Body of pancreas (tissue), 4 donors: ENCODE measurements around the gene NFATC4. TPM values are rescaled to one million over a fixed set of nuclear protein-coding genes. Genes with fewer than 3 reads are reported as not detected.

ENCODE experiments used
- ATAC-seq: fragments of 150-250 bp; one replicate; pipeline ENCODE4 v1.9.1; 2016
- DNase-seq, 4 donors: peaks; one replicate each; pipeline ENCODE4 v3.0.0-alpha.2; 2019
- H3K27ac ChIP-seq, 4 donors: fragments of 200-600 bp; sonication (generic); 1 replicate in 3 of 4; 2 replicates in 1 of 4; pipeline versions ENCODE4 v1.5.1 to v1.6.1; 2016 to 2019; ENCODE audit warnings: mild to moderate bottlenecking in 1 of 4, mixed read lengths in 1 of 4, moderate library complexity in 1 of 4
- H3K27me3 ChIP-seq, 2 donors: fragments of 200-600 bp; sonication (generic); one replicate each; pipeline ENCODE4 v1.6.0; 2016; ENCODE audit warnings: mild to moderate bottlenecking in 1 of 2
- H3K36me3 ChIP-seq, 2 donors: fragments of 200-600 bp; sonication (generic); replicated peaks in 1 of 2; 2 replicates each; pipeline ENCODE4 v1.5.1; 2016; ENCODE audit warnings: low read depth in 2 of 2; ENCODE audit not compliant: insufficient read depth in 1 of 2
- H3K4me1 ChIP-seq: fragments of 200-600 bp; sonication (generic); one replicate; pipeline ENCODE4 v1.6.0; 2016
- H3K4me3 ChIP-seq, 2 donors: fragments of 200-600 bp; sonication (generic); 1 replicate in 1 of 2; 2 replicates in 1 of 2; pipeline ENCODE4 v1.5.1; 2016 to 2019
- H3K9me3 ChIP-seq, 3 donors: fragments of 200-600 bp; sonication (generic); 1 replicate in 2 of 3; 2 replicates in 1 of 3; pipeline ENCODE4 v1.5.1; 2016
- CTCF ChIP-seq, 7 experiments: fragments of 450-650 bp in 4 of 7; fragments of 200-600 bp in 3 of 7; sonication (generic) in 3 of 7; IDR thresholded peaks; one replicate each; pipeline ENCODE4 v1.5.1; 2016 to 2019; ENCODE audit warnings: antibody characterized with exemption in 7 of 7
- POLR2A ChIP-seq, 3 donors: fragments of 450-650 bp; IDR thresholded peaks; one replicate each; pipeline ENCODE4 v1.6.1; 2016; ENCODE audit warnings: antibody characterized with exemption in 3 of 3, mild to moderate bottlenecking in 2 of 3
- WGBS, 2 donors: methylation state at CpG; one replicate each; pipeline ENCODE4 v1.1.5; 2017; 5-methylcytosine and 5-hydroxymethylcytosine counted together
- intact Hi-C: fragments of 100-400 bp; cut with DNase I; formaldehyde crosslinking; loops from one replicate; pipeline ENCODE4 v1.15.1; 2023
- total RNA-seq, 2 donors: library from RNA; depleted of rRNA; stranded (reverse); fragments of >200 nt; gene quantifications; one replicate each; pipeline ENCODE4 v1.1.0, GENCODE V29; 2016

Gene NFATC4
- total RNA-seq, 2 donors from 2014 or later = 11.9 to 19.8 TPM

- 75 to 84% methylated on average over 2 to 3 of the region's 3 CpGs for WGBS, 2 donors
- Histone ChIP-seq H3K36me3 (no peaks in the 10 kb centered on the region), H3K4me1 (peaks cover 1% of the 10 kb centered on the region), H3K27ac (no peak overlapping the region), H3K27me3 (no peaks in the 10 kb centered on the region), H3K4me3 (no peak overlapping the region), H3K9me3 (no peaks in the 10 kb centered on the region)
- intact Hi-C loops = no loop called here
- no peak for DNase-seq
- ATAC-seq = no peak
- TF ChIP-seq CTCF (IDR thresholded peaks at IDR 0.05) (no peak), POLR2A (IDR thresholded peaks at IDR 0.05) (no peak)
These were observed 40.8 kb downstream of the NFATC4 start for GRCh38 chr14:24408764-24409163.

- TF ChIP-seq POLR2A (IDR thresholded peaks at IDR 0.05) = no peak
- TF ChIP-seq CTCF (IDR thresholded peaks at IDR 0.05) = no peak
- WGBS, 2 donors = 88 to 100% methylated on average over 2 to 6 of the region's 6 CpGs
- no peak for DNase-seq
- no peaks in the 10 kb centered on the region for H3K36me3 ChIP-seq
- no peak overlapping the region for H3K4me3 ChIP-seq
- H3K4me1 ChIP-seq = no peaks in the 10 kb centered on the region
- intact Hi-C loops = no loop called here
- ATAC-seq = no peak
- H3K9me3 ChIP-seq = no peaks in the 10 kb centered on the region
- no peak overlapping the region for H3K27ac ChIP-seq
- H3K27me3 ChIP-seq = no peaks in the 10 kb centered on the region
These were observed 41.2 kb downstream of the NFATC4 start for GRCh38 chr14:24409192-24409591.

- TF ChIP-seq POLR2A (IDR thresholded peaks at IDR 0.05) (no peak), CTCF (IDR thresholded peaks at IDR 0.05) (no peak)
- WGBS, 2 donors = 89 to 97% methylated on average over 6 to 10 of the region's 10 CpGs
- intact Hi-C loops = loop anchor here (5.0 kb wide), 1 partner anchor 38 kb away; no protein-coding TSS in a partner anchor
- no peaks in the 10 kb centered on the region for H3K36me3 ChIP-seq
- DNase-seq (no peak), ATAC-seq (no peak)
- no peaks in the 10 kb centered on the region for H3K9me3 ChIP-seq
- H3K4me1 ChIP-seq = no peaks in the 10 kb centered on the region
- no peak overlapping the region for H3K27ac ChIP-seq
- no peaks in the 10 kb centered on the region for H3K27me3 ChIP-seq
- no peak overlapping the region for H3K4me3 ChIP-seq
These were observed 42.0 kb downstream of the NFATC4 start for GRCh38 chr14:24409956-24410355.

- H3K9me3 ChIP-seq = no peaks in the 10 kb centered on the region
- TF ChIP-seq POLR2A (IDR thresholded peaks at IDR 0.05) = no peak
- peak; percentile 22 to 74 (median 62) for TF ChIP-seq CTCF (IDR thresholded peaks at IDR 0.05)
- H3K4me3 ChIP-seq = no peak overlapping the region
- H3K36me3 ChIP-seq = no peaks in the 10 kb centered on the region
- no peaks in the 10 kb centered on the region for H3K27me3 ChIP-seq
- intact Hi-C loops = loop anchor here (5.0 kb wide), 1 partner anchor 39 kb away; no protein-coding TSS in a partner anchor
- H3K27ac ChIP-seq = no peak overlapping the region
- no peaks in the 10 kb centered on the region for H3K4me1 ChIP-seq
- ATAC-seq = peak; percentile 78
- 56 to 64% methylated on average over 9 to 16 of the region's 16 CpGs for WGBS, 2 donors
- DNase-seq = peak in 2 of 4 donors; percentile 42 to 56
These were observed 43.7 kb downstream of the NFATC4 start for GRCh38 chr14:24411443-24412389.
